HepG2 (cell line): ENCODE measurements around the gene MVK. TPM values are rescaled to one million over a fixed set of nuclear protein-coding genes. Genes with fewer than 3 reads are reported as not detected.

Source experiments
- ATAC-seq: fragments of 200-7000 bp; cut with Tn5 transposase; 3 replicates; pipeline ENCODE4 v1.9.1; 2020; ENCODE audit warnings: mild to moderate bottlenecking, moderate library complexity
- BruUV-seq: library from RNA; stranded (reverse); fragments of 400-500 nt; replicated peaks from 2 replicates; lab custom pipeline; 2021; lab: Mats Ljungman, UMichigan
- CTCF ChIA-PET: fragments of 300-600 bp; formaldehyde crosslinking; extraction: SDS; loops from one replicate; lab custom pipeline; 2021; ENCODE audit warnings: low total read pairs, inconsistent platforms, low intra/inter-chr PET ratio; lab: Yijun Ruan, JAX
- POLR2A ChIA-PET: fragments of 350-600 bp; sonication (Branson Sonifier 250); formaldehyde crosslinking; loops from one replicate; lab custom pipeline; 2020; ENCODE audit warnings: antibody characterized with exemption, inconsistent platforms; lab: Yijun Ruan, JAX
- DNase-seq: peaks from one replicate; pipeline ENCODE4 v3.0.0-alpha.2; 2015; ENCODE audit warnings: low spot score
- FAIRE-seq: peaks from 3 replicates; lab custom pipeline; 2011; peaks lifted over from hg19 to GRCh38; lab: Jason Lieb, UNC
- H2AFZ ChIP-seq: one replicate; pipeline ENCODE4 v1.6.1; 2011; ENCODE audit warnings: low read length, inconsistent platforms
- H3K27ac ChIP-seq: fragments of 300-600 bp; 3 replicates; pipeline ENCODE4 v1.8.0; 2011; ENCODE audit warnings: mixed run types, mild to moderate bottlenecking, mixed read lengths, low read length, inconsistent platforms; ENCODE audit not compliant: insufficient read depth; ENCODE audit errors: extremely low read length
- H3K27me3 ChIP-seq, 2 experiments: fragments of 200-600 bp in 1 of 2; 2 replicates in 1 of 2; 3 replicates in 1 of 2; pipeline versions ENCODE4 v1.6.0 to v1.8.0; 2011; ENCODE audit warnings: low read length in 2 of 2, mild to moderate bottlenecking in 2 of 2, moderate library complexity in 2 of 2, inconsistent platforms in 1 of 2; ENCODE audit not compliant: insufficient read depth in 2 of 2, control insufficient read depth in 1 of 2
- H3K36me3 ChIP-seq, 2 experiments: fragments of 200-600 bp in 1 of 2; replicated peaks in 1 of 2; 2 replicates in 1 of 2; 3 replicates in 1 of 2; pipeline versions ENCODE4 v1.5.1 to v1.8.0; 2011; ENCODE audit warnings: low read length in 2 of 2, inconsistent platforms in 1 of 2; ENCODE audit not compliant: insufficient read depth in 2 of 2, control insufficient read depth in 1 of 2
- H3K4me1 ChIP-seq: 2 replicates; pipeline ENCODE4 v1.5.1; 2012; ENCODE audit warnings: low read length, inconsistent platforms; ENCODE audit not compliant: insufficient read depth
- H3K4me2 ChIP-seq: 2 replicates; pipeline ENCODE4 v1.6.0; 2011; ENCODE audit warnings: low read depth, low read length, inconsistent platforms
- H3K4me3 ChIP-seq, 3 experiments: fragments of 200-600 bp in 1 of 3; sonication (generic), shearing (Covaris generic) in 1 of 3; replicated peaks in 1 of 3; 2 replicates each; pipeline ENCODE4 v1.5.1; 2011 to 2016; ENCODE audit warnings: low read length in 3 of 3, inconsistent platforms in 2 of 3, low read depth in 2 of 3, mild to moderate bottlenecking in 2 of 3, control low read depth in 1 of 3, mixed read lengths in 1 of 3; ENCODE audit not compliant: insufficient read depth in 1 of 3
- H3K79me2 ChIP-seq: one replicate; pipeline ENCODE4 v1.6.1; 2011; ENCODE audit warnings: low read length, inconsistent platforms; ENCODE audit not compliant: insufficient read depth
- H3K9ac ChIP-seq: 2 replicates; pipeline ENCODE4 v1.6.0; 2011; ENCODE audit warnings: mild to moderate bottlenecking, low read depth, low read length, inconsistent platforms; ENCODE audit not compliant: insufficient read depth
- H3K9me3 ChIP-seq: 2 replicates; pipeline ENCODE4 v1.5.1; 2012; ENCODE audit warnings: mild to moderate bottlenecking, low read length
- H4K20me1 ChIP-seq: 2 replicates; pipeline ENCODE4 v1.6.0; 2011; ENCODE audit warnings: inconsistent platforms, mild to moderate bottlenecking, low read length, moderate library complexity; ENCODE audit not compliant: insufficient read depth
- EED ChIP-seq: sonication (generic); formaldehyde crosslinking; IDR thresholded peaks from 2 replicates; pipeline ENCODE4 v1.5.0; 2020; ENCODE audit warnings: mild to moderate bottlenecking, missing genetic modification reagents
- EHMT2 ChIP-seq: fragments of 200-600 bp; sonication (generic); IDR thresholded peaks from 2 replicates; pipeline ENCODE4 v1.7.0; 2017; ENCODE audit warnings: antibody characterized with exemption, low read depth, low read length, borderline replicate concordance
- GTF2F1 ChIP-seq: fragments of 150-350 bp; IDR thresholded peaks from 2 replicates; pipeline ENCODE4 v1.6.1; 2014; ENCODE audit warnings: low read length
- HNF4A ChIP-seq: sonication (generic); formaldehyde crosslinking; IDR thresholded peaks from 2 replicates; pipeline ENCODE4 v1.4.0; 2020; ENCODE audit warnings: missing genetic modification reagents
- HNRNPH1 ChIP-seq: fragments of 200-400 bp; formaldehyde crosslinking; optimal IDR thresholded peaks from 2 replicates; pipeline ENCODE3; 2017; ENCODE audit warnings: mild to moderate bottlenecking, low read depth, low read length
- IRF2 ChIP-seq: IDR thresholded peaks from 2 replicates; pipeline ENCODE4 v1.6.1; 2018; ENCODE audit warnings: missing genetic modification reagents, missing compliant biosample characterization
- ONECUT2 ChIP-seq: sonication (generic); formaldehyde crosslinking; IDR thresholded peaks from 2 replicates; pipeline ENCODE4 v1.4.0; 2020; ENCODE audit warnings: missing genetic modification reagents
- PITX1 ChIP-seq: sonication (generic); formaldehyde crosslinking; IDR thresholded peaks from 2 replicates; pipeline ENCODE4 v1.5.1; 2020; ENCODE audit warnings: mild to moderate bottlenecking, missing genetic modification reagents
- SMYD3 ChIP-seq: sonication (generic); formaldehyde crosslinking; IDR thresholded peaks from 2 replicates; pipeline ENCODE4 v1.8.1; 2023; ENCODE audit warnings: mild to moderate bottlenecking, missing genetic modification reagents
- ZNF230 ChIP-seq: sonication (generic); formaldehyde crosslinking; IDR thresholded peaks from 2 replicates; pipeline ENCODE4 v1.4.0; 2020; ENCODE audit warnings: mild to moderate bottlenecking, missing genetic modification reagents
- ZNF737 ChIP-seq: sonication (generic); formaldehyde crosslinking; IDR thresholded peaks from 2 replicates; pipeline ENCODE4 v1.5.0; 2020; ENCODE audit warnings: missing genetic modification reagents, mild to moderate bottlenecking, borderline replicate concordance
- ZNF776 ChIP-seq: sonication (generic); formaldehyde crosslinking; IDR thresholded peaks from 2 replicates; pipeline ENCODE4 v1.4.0; 2020; ENCODE audit warnings: mild to moderate bottlenecking, missing genetic modification reagents
- ZNF780A ChIP-seq: sonication (generic); formaldehyde crosslinking; IDR thresholded peaks from 2 replicates; pipeline ENCODE4 v1.8.0; 2022; ENCODE audit warnings: mild to moderate bottlenecking, missing genetic modification reagents, moderate library complexity
- ZNF839 ChIP-seq: sonication (generic); formaldehyde crosslinking; IDR thresholded peaks from 2 replicates; pipeline ENCODE4 v1.4.0; 2020; ENCODE audit warnings: missing genetic modification reagents, mild to moderate bottlenecking, borderline replicate concordance
- ZNF841 ChIP-seq: sonication (generic); formaldehyde crosslinking; IDR thresholded peaks from 2 replicates; pipeline ENCODE4 v1.8.1; 2023; ENCODE audit warnings: missing genetic modification reagents, borderline replicate concordance
- WGBS: methylation state at CpG from one replicate; pipeline ENCODE4 v1.1.6; 2017; ENCODE audit warnings: low lambda C conversion rate; 5-methylcytosine and 5-hydroxymethylcytosine counted together
- in situ Hi-C: cut with HindIII; loops from 2 replicates; pipeline ENCODE4 v1.10.0; 2017; ENCODE audit warnings: low pct_unique_long_range_greater_than_20kb; ENCODE audit not compliant: extremely low pct_ligation_motif_present
- intact Hi-C: fragments of 100-400 bp; cut with micrococcal nuclease; formaldehyde crosslinking; loops from one replicate; pipeline ENCODE4 v1.10.0; 2022; ENCODE audit not compliant: unreplicated experiment
- polyA plus RNA-seq, 8 experiments: library from polyadenylated mRNA; depleted of rRNA in 3 of 8; stranded (reverse) in 7 of 8; unstranded in 1 of 8; fragments of >200 nt; fragmentation: Illumina TruSeq in 4 of 8; extraction: Trizol in 4 of 8; gene quantifications; 2 replicates each; pipeline versions ENCODE4 v1.2.1 to v1.2.3, GENCODE V29; 2011 to 2016; ENCODE audit warnings: low read depth in 4 of 8, missing spikeins in 1 of 8, mixed read lengths in 1 of 8; ENCODE audit not compliant: insufficient read depth in 1 of 8
- total RNA-seq, 5 experiments: library from RNA; depleted of rRNA; stranded (reverse); fragments of >200 nt; fragmentation: Illumina TruSeq; extraction: Trizol; gene quantifications; 2 replicates each; pipeline ENCODE4 v1.2.3, GENCODE V29; 2016; ENCODE audit warnings: low read depth in 1 of 5
- TF ChIP-seq, protein P1 (sequence below): sonication (generic); formaldehyde crosslinking; IDR thresholded peaks from 2 replicates; pipeline ENCODE4 v1.4.0; 2020; ENCODE audit warnings: missing genetic modification reagents
- TF ChIP-seq, protein P2 (sequence below): sonication (generic); formaldehyde crosslinking; IDR thresholded peaks from 2 replicates; pipeline ENCODE4 v1.5.0; 2020; ENCODE audit warnings: missing genetic modification reagents
- TF ChIP-seq, protein P3 (sequence below): IDR thresholded peaks from 2 replicates; pipeline ENCODE4 v1.6.1; 2016; ENCODE audit warnings: mild to moderate bottlenecking

The MVK gene
- total and polyA plus RNA-seq, 2 of the 13 experiments (the other 11 are each of a cell fraction or from before 2014, with no cell fraction given), result 11.6 to 66.9 TPM

DNA sequence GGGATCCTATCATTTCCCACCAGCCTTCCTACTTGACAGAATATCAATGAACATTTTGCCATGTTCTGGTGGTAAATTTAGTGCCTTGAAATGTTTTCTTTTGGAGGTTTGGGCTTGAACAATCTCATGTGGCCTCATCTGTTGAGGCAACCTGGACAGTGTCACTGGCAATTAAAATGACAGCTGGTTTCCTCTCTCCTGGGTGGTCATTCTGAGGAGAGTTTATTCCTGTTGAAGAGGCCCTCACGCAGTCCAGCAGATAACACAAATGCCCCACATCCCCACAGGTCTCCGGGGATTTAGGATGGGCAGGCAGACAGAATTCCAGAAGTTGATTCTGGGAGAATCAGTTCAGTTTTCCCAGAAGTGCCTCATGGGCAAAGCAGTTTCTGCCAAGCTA is 42.2 kb upstream of the MVK start (continued):
- TF ChIP-seq, protein P1, sequence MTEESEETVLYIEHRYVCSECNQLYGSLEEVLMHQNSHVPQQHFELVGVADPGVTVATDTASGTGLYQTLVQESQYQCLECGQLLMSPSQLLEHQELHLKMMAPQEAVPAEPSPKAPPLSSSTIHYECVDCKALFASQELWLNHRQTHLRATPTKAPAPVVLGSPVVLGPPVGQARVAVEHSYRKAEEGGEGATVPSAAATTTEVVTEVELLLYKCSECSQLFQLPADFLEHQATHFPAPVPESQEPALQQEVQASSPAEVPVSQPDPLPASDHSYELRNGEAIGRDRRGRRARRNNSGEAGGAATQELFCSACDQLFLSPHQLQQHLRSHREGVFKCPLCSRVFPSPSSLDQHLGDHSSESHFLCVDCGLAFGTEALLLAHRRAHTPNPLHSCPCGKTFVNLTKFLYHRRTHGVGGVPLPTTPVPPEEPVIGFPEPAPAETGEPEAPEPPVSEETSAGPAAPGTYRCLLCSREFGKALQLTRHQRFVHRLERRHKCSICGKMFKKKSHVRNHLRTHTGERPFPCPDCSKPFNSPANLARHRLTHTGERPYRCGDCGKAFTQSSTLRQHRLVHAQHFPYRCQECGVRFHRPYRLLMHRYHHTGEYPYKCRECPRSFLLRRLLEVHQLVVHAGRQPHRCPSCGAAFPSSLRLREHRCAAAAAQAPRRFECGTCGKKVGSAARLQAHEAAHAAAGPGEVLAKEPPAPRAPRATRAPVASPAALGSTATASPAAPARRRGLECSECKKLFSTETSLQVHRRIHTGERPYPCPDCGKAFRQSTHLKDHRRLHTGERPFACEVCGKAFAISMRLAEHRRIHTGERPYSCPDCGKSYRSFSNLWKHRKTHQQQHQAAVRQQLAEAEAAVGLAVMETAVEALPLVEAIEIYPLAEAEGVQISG (CRISPR knock-in tag), result no peak
- TF ChIP-seq ONECUT2 (CRISPR knock-in tag) (no peak), ZNF841 (CRISPR knock-in tag) (no peak), PITX1 (CRISPR knock-in tag) (no peak), IRF2 (CRISPR knock-in tag) (no peak), SMYD3 (CRISPR knock-in tag) (no peak), EHMT2 (no peak), ZNF737 (CRISPR knock-in tag) (no peak)

DNA sequence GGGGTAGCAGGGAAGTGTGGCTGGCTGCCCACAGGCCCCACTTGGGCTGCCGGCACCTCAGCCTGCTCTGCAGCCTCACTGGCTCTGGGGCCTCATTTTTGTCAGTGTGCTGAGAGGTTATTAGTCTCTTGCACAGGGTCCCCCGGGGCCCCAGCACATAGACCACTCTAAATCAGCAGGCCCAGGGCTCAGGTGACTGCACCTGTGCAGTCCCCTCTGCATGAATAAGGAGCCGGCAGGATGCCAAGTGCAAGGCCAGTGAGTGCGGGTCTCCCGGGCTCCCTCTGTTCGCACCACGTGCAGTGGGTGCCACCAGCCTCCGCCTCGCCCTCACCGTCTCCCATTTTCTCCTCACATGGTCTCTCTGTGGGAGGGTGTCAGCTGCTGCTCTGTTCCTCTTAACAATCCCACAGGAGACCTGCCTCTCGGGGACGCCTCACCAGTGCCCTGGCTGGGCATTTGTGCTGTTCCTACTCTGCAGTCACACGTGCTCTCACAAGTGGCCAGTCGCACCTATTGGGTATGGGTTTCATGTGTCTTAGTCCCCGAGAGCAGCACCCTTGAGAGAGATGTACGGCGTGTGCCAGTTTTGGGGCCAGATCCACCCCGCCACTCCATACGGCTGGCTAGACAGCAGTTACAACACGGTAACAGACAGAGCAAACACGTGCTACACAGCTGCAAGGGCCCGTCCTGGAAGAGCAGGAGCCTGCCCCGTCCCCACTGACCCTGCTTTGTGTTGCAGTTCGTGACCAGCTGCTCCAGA is 40.7 kb upstream of the MVK start:
- H3K27me3 ChIP-seq, result no peaks in the 10 kb centered on the region
- H2AFZ ChIP-seq, result no peak overlapping the region
- DNase-seq (no peak), FAIRE-seq (no peak), ATAC-seq (no peak)
- H3K9ac ChIP-seq, result no peak overlapping the region
- peaks cover 7 to 11% of the 10 kb centered on the region in 2 experiments; a peak in 3 of 5 replicates for H3K36me3 ChIP-seq
- ChIA-PET CTCF (no interaction called here), POLR2A (no interaction called here)
- 95% methylated on average over 21 of the region's 24 CpGs for WGBS
- peaks cover 2% of the 10 kb centered on the region for H3K4me1 ChIP-seq
- H3K79me2 ChIP-seq, result no peaks in the 10 kb centered on the region
- H3K9me3 ChIP-seq, result no peaks in the 10 kb centered on the region
- no peak overlapping the region for H3K4me2 ChIP-seq
- intact Hi-C loops, result no loop called here
- H4K20me1 ChIP-seq, result no peaks in the 10 kb centered on the region
- H3K4me3 ChIP-seq, result no peak overlapping the region
- BruUV-seq, result no TSS peak
- in situ Hi-C loops, result no loop called here
- H3K27ac ChIP-seq, result no peak overlapping the region
- TF ChIP-seq, protein P2, sequence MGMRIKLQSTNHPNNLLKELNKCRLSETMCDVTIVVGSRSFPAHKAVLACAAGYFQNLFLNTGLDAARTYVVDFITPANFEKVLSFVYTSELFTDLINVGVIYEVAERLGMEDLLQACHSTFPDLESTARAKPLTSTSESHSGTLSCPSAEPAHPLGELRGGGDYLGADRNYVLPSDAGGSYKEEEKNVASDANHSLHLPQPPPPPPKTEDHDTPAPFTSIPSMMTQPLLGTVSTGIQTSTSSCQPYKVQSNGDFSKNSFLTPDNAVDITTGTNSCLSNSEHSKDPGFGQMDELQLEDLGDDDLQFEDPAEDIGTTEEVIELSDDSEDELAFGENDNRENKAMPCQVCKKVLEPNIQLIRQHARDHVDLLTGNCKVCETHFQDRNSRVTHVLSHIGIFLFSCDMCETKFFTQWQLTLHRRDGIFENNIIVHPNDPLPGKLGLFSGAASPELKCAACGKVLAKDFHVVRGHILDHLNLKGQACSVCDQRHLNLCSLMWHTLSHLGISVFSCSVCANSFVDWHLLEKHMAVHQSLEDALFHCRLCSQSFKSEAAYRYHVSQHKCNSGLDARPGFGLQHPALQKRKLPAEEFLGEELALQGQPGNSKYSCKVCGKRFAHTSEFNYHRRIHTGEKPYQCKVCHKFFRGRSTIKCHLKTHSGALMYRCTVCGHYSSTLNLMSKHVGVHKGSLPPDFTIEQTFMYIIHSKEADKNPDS (CRISPR knock-in tag), result no peak
- TF ChIP-seq ZNF776, result no peak
- no peak for TF ChIP-seq ZNF839 (CRISPR knock-in tag)
- no peak for TF ChIP-seq ZNF230 (CRISPR knock-in tag)
- TF ChIP-seq HNRNPH1, result no peak
- no peak for TF ChIP-seq ZNF780A (CRISPR knock-in tag)
- TF ChIP-seq EED (CRISPR knock-in tag), result no peak
- no peak for TF ChIP-seq GTF2F1
- TF ChIP-seq, protein P3, sequence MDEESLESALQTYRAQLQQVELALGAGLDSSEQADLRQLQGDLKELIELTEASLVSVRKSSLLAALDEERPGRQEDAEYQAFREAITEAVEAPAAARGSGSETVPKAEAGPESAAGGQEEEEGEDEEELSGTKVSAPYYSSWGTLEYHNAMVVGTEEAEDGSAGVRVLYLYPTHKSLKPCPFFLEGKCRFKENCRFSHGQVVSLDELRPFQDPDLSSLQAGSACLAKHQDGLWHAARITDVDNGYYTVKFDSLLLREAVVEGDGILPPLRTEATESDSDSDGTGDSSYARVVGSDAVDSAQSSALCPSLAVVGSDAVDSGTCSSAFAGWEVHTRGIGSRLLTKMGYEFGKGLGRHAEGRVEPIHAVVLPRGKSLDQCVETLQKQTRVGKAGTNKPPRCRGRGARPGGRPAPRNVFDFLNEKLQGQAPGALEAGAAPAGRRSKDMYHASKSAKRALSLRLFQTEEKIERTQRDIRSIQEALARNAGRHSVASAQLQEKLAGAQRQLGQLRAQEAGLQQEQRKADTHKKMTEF (CRISPR knock-in tag), result no peak
- no peak for TF ChIP-seq HNF4A (CRISPR knock-in tag)
